ENCODE measurements around the gene NLRP7.

- TF ChIP-seq EZH2phosphoT487 (IDR thresholded peaks at IDR 0.05; ENCODE audit: low read length) = no peak
- no peak for TF ChIP-seq CTCF (IDR thresholded peaks at IDR 0.05; ENCODE audit: low read length)
- no peak for TF ChIP-seq EZH2 (optimal IDR thresholded peaks at IDR 0.05; ENCODE audit: low read depth, low read length)
These were observed 41.9 kb downstream of the NLRP7 start for GRCh38 chr19:54905421-54905802.
